ENCODE results near the gene OSBPL2. TPM values are rescaled to one million over a fixed set of nuclear protein-coding genes. Genes with fewer than 3 reads are reported as not detected.

The OSBPL2 gene
- total and polyA plus RNA-seq, 10 donors = 9.2 to 81.7 (median 48.4) TPM

DNA sequence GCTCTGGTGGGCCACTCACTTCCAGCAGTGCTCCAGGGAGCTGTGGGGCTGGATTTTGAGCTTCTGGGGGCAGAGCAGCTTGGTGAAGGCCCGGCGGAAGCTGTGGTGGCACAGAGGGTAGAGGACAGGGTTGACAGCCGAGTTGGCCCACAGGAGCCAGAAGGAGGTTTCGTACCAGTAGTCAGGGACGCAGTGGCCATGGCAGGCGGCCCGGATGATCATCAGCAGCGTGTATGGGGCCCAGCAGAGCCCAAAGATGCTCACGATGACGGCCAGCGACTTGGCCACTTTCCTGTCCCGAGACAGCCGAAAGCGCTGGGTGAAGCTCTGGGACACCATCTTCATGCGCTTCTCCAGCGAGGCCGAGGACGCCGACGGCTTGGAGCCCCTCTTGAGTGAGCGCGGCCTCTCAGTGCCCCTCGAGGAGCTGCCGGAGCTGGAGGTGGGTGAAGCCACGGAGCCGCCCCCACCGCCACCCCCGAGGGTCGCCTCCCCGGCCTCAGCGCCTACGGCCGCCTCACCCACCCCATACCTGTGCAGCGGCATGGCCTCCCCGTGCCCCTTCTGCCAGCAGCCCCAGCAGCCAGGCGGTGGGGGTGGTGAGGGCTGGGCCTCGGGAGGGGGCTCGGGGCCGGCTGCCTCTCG lies 22.2 kb upstream of the OSBPL2 start:
- WGBS, 5 donors = 79 to 87% (median 81%) methylated on average over 16 to 40 of the region's 40 CpGs
- peaks cover 6 to 23% (median 15%) of the 10 kb centered on the region in 6 donors for H3K4me1 ChIP-seq
- H3K36me3 ChIP-seq = no peaks in the 10 kb centered on the region
- no peak for DNase-seq
- H3K27me3 ChIP-seq (replicated peaks in 1 of 7) = peaks cover 11 to 91% (median 79%) of the 10 kb centered on the region in 7 donors
- no peak overlapping the region for H3K27ac ChIP-seq
- no peaks in the 10 kb centered on the region for H3K9me3 ChIP-seq
- no peak for TF ChIP-seq CTCF (IDR thresholded peaks at IDR 0.05 in 8 of 11, conservative IDR thresholded peaks at IDR 0.05 in 3 of 11)
- H3K4me3 ChIP-seq = no peak overlapping the region
- intact Hi-C loops (cut with DNase I; ENCODE audit: low total_unique reads) = no loop called here

DNA sequence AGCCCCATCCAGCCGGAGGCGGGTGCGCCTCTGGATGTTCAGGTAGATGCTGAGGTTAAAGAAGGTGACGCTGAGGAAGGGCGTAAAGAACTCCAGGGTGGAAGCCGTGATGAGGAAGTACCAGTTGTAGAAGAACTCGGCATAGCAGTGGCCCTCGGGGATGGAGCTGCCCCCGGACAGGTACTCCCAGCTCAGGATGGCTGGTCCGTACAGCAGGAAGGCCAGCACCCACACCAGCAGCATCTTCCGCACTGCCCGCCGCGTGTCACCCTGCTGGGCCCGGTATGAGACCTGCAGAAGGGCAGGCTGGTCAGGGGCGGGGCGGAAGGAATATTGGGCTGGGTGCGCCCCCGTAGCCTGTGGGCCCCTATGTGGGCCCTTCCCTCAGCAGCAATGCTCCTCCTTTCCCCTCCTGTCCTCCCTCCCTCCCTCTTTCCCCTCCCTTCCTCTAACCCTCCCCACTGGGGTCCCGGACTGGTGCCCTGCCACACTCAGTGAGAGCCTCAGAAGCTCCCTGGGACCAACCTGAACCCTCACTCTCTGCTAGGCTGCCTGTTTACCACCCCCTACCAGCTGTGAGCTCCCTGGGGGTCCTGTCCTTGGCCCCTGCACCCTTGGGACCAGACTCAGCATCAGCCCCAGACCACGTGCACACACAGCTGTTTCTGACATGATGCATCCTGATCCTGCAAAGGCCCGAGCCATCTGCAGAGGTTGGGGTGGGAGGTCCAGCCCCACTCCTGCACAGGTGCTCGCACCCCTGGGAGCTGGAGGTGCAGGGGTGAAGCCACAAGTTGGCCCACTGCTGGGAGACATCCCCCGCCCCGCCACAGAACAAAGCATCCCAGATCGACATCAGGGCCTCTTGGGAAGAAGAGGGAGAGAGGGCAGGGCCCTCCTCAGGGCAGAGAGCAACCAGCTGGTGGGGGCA lies 21.4 kb upstream of the OSBPL2 start:
- Histone ChIP-seq H3K4me3 (no peak overlapping the region), H3K36me3 (no peaks in the 10 kb centered on the region), H3K4me1 (peaks cover 6 to 25% (median 16%) of the 10 kb centered on the region in 6 donors), H3K27ac (no peak overlapping the region), H3K9me3 (no peaks in the 10 kb centered on the region), H3K27me3 (replicated peaks in 1 of 7) (peaks cover 11 to 91% (median 80%) of the 10 kb centered on the region in 7 donors)
- WGBS, 5 donors = 68 to 75% (median 74%) methylated on average over 25 to 26 of the region's 26 CpGs
- TF ChIP-seq POLR2AphosphoS5 (IDR thresholded peaks at IDR 0.05) (no peak), POLR2A (IDR thresholded peaks at IDR 0.05) (no peak), CTCF (IDR thresholded peaks at IDR 0.05 in 8 of 11, conservative IDR thresholded peaks at IDR 0.05 in 3 of 11) (no peak)
- intact Hi-C loops (cut with DNase I; ENCODE audit: low total_unique reads) = no loop called here
- no peak for DNase-seq

GRCh38 chr20:62217913-62218773 lies 20.2 kb upstream of the OSBPL2 start:
- Histone ChIP-seq H3K9me3 (no peaks in the 10 kb centered on the region), H3K4me3 (no peak overlapping the region), H3K4me1 (peaks cover 6 to 25% (median 16%) of the 10 kb centered on the region in 6 donors), H3K27ac (no peak overlapping the region), H3K27me3 (replicated peaks in 1 of 7) (peaks cover 11 to 96% (median 86%) of the 10 kb centered on the region in 7 donors), H3K36me3 (no peaks in the 10 kb centered on the region)
- no peak for TF ChIP-seq POLR2A (IDR thresholded peaks at IDR 0.05)
- TF ChIP-seq CTCF (IDR thresholded peaks at IDR 0.05 in 8 of 11, conservative IDR thresholded peaks at IDR 0.05 in 3 of 11) = no peak
- TF ChIP-seq POLR2AphosphoS5 (IDR thresholded peaks at IDR 0.05) = no peak
- no peak for DNase-seq
- 56 to 67% (median 59%) methylated on average over 30 to 38 of the region's 38 CpGs for WGBS, 5 donors
- intact Hi-C loops (cut with DNase I; ENCODE audit: low total_unique reads) = no loop called here

Data from spleen (tissue), 11 donors.